Measurements from ENCODE around the gene RELN. TPM values are rescaled to one million over a fixed set of nuclear protein-coding genes. Genes with fewer than 3 reads are reported as not detected.
"Not testable (repeated sequence)": the region's sequence is repeated elsewhere in the genome, so short reads cannot be mapped to it uniquely, and the experiment has no call there.

Gene RELN
- total RNA-seq, 1 experiment from 2014 or later: 0.02 TPM

- DNase-seq (ENCODE audit: low spot score): not testable (repeated sequence)
These were observed 92.6 kb downstream of the RELN start for GRCh38 chr7:103896826-103897225.

- no peak for DNase-seq (ENCODE audit: low spot score)
These were observed 94.5 kb downstream of the RELN start for GRCh38 chr7:103894656-103895596.

- no peak for DNase-seq (ENCODE audit: low spot score)
These were observed 96.1 kb downstream of the RELN start for GRCh38 chr7:103893350-103893749.

- DNase-seq (ENCODE audit: low spot score): no peak
These were observed 100.0 kb downstream of the RELN start for GRCh38 chr7:103889451-103889850.

GRCh38 chr7:103888603-103889153, 100.8 kb downstream of the RELN start:
- DNase-seq (ENCODE audit: low spot score): no peak

DNA sequence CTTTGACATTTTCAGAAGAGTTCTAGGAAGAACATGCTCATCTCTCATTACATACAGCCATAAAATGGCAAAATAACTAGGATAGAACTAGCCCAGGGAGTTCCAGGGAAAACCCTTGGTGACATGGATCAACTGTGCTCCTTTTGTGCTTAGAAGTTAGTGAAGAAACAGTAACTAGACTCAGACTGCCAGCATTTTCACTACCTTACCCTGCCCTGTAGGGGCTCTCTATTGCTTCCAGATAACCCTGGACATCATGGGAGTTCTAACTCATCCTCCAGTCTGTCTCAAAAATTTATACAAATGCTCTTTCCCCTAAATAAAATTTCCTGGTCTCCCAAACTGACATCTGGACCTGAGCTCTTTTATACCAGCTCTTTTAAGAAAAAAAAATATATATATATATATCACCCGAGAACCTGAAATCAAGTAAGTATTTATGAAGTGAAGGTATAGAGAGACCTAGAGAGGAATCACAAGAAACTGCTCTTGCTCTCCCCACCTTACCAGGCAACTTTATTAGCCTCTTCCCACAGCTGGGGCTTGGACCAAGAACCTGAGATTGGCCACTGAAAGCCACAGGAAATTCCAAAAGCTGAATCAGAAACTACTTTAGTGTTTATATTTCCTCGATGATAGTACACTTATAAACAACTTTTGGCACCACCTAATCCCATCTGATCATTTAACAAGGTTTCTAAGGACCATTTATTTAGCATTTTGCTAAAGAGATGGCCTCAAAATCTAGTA, 101.4 kb downstream of the RELN start:
- DNase-seq (ENCODE audit: low spot score): peak; percentile 47

DNA sequence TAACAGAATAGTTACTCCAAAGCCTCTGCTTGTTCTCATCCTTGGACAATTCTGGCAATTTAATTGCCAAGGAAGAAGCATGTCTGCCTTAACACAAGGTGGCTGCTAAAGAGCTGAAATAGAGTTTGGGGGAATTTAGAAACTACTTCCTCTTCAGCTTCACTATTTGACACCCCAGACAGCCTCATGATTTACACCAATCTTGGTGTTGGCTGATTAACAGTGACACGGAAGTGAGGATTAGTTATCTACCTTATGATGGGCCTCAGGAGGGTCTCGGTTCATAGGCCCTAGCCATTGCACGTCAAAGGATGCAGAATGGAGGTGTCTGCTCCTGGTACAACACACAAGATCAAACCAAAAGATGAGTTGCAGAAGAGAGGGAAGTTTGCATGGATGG, 102.4 kb downstream of the RELN start:
- no peak for DNase-seq (ENCODE audit: low spot score)

DNA sequence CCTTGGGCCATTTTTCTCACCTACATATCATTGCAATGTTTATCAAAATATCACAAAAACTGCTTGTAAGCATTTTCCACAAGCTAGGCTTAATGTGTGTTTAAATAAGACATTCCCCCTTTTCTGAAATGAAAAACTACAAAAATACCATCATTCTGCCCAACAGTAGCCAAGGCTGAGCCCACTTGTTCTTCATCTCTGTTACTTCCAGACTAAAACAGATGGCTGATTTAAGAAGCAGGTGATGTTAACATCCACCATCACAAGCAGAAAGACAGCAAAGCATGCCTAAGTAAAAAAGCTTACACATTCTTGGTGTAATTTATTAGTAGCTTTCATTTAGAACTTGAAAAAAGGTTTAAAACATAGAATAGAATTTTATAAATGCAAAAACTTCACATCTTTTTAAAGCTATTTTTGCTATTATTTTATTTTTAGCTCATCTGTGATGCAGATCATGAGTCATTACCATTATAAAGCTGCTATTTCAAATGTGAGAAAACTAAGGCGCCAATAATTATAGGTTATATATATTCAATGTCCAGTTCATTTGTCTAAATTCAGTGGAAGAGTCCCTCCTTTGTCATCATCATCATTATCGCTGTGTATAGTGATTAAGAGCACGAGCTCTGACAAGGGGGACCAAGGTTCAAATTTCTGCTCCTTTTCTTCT, 109.4 kb downstream of the RELN start:
- DNase-seq (ENCODE audit: low spot score): no peak

DNA sequence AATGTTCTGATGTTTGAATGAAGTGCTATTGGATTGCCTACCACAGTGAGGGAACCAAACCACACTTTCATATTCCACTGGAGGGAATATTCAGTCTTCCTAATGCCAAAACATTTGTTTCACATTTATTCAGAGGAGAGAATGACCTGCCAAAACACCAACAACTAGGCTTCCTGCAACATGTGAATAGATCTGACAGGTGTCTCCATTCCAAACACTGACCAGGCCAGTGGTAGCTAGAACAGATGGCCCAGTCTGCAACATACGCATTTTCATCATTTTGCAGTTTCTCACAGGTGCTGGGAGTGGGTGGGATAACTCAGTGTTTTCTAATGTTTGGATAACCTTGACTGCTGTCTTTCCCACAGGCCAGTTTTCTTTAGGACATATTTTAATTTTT, 110.0 kb downstream of the RELN start:
- DNase-seq (ENCODE audit: low spot score): no peak

DNA sequence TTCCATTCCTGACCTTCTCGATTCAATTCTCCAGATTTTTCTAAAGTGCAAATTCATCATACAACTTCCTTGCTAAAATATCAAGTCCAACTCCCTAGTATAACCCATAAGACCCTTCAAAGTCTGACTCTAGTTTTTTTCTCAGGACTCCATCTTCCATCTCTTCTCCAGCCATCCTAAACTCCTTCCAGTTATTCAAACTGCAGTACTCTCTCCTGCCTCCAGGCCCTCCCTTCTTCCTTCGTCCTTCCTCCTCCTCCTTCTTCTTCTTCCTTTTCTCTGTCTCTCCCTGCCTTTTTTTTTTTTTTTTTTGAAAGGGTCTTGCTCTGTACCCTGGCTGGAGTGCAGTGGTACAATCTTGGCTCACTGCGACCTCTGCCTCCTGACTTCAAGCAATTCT, 111.9 kb downstream of the RELN start:
- DNase-seq (ENCODE audit: low spot score): no peak

DNA sequence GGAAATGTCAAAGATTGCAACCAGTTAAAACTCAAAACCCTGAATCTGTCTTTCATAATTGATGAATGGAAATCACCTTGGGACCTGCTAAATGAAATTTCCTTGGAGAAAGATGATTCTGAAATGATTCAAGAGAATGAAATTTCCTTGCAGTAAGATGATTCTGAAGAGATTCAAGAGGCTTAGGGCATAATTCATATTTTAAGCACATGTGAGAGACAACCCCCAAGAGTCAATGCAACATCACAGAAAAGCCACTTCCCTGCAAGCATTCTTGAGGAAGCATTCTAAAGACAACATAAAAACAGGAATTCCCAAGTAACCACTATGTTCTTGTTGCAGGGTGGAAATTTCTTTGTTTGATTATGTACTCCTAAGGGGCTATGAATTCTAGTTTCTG, 113.7 kb downstream of the RELN start:
- DNase-seq (ENCODE audit: low spot score): no peak

DNA sequence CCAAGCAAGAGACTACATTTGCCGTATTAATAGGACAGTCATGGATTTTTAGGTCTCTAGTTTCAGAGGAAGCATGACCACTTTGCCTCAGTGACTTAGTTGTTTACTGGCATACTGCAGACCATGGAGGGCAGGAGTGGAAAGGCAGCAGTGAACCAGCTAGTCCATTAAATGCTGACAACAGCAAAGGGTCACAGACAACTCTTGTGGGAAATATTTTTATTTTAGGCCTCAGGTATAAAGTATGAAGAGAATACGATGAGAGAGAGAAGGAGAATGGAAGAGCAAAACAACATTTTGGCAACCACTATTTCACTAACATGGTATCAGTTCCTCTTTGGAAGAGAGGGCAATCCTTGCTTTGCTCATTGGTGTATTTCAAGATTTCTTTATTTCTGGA, 118.0 kb downstream of the RELN start:
- no peak for DNase-seq (ENCODE audit: low spot score)

DNA sequence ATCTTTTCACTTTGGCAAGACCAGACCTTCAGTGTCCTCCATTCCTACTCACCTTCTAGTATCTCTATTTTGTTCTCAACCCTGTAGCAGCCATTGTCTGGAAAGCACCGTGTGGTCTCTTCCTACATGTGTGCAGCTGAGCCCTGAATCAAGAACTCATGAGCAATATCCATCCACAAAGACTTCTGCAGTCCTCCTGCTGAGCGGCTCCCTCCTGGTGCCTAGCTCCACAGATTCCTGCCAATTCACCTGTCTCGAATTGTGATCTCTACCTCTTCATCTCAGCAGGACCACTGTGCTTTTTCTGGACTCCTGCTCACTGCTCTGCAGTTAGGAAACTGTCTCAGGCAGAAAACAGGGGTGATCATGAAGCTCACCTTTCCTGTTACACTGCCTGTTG, 118.8 kb downstream of the RELN start:
- no peak for DNase-seq (ENCODE audit: low spot score)

DNA sequence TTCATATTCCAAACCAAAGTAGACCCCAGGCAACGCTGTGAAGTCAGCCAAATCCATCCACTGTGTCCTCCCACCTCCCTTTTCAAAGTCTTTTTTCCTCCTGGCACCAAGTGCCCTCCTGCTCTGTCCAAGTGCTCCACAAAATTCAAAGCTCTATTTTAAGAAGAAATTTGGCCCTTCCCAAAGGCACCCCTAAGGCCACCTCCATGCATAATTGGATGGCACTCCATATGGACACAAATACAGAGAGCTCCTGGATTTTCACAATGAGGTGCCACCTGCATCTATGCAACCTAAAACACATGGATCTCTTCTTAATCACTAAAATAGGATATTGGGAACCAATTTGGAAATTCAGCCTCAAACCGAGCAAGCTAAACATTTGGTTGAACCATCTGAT, 121.6 kb downstream of the RELN start:
- DNase-seq (ENCODE audit: low spot score): no peak

DNA sequence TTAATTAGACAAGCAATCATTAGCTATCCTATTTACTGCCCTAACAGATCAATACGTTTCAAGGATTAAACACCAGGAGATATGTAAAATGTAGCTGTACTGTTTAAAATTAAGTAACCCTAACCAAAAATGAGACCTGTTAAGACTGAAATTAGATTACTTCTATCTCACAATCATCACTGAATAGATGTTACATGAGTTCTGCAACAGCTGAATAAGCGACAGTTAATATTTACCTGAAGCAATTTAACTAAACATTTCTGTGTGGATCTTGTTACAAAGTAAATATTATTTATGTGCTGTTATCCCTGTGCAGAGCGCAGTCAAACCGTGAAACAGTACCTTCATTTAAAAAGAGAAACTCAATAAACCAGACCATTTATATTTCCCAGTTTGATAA, 122.5 kb downstream of the RELN start:
- DNase-seq (ENCODE audit: low spot score): no peak

DNA sequence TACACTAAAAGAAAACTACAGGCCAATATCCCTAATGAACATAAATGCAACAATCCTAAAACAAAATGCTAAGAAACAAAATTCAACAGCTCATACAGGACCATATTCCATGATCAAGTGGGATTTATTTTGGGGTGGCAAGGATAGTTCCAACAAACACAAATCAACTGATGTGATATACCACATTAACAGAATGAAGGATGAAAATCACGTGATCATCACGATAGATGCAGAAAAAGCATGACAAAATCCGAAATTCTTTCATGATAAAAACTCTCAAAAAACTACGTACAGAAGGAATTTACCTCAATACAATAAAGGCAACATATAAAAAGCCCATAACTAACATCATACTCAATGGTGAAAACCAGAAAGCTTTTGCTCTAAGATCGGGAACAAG, 124.0 kb downstream of the RELN start:
- DNase-seq (ENCODE audit: low spot score): no peak

GRCh38 chr7:103862302-103863035, 127.0 kb downstream of the RELN start:
- DNase-seq (ENCODE audit: low spot score): no peak

GRCh38 chr7:103859709-103860108, 129.7 kb downstream of the RELN start:
- DNase-seq (ENCODE audit: low spot score): no peak

DNA sequence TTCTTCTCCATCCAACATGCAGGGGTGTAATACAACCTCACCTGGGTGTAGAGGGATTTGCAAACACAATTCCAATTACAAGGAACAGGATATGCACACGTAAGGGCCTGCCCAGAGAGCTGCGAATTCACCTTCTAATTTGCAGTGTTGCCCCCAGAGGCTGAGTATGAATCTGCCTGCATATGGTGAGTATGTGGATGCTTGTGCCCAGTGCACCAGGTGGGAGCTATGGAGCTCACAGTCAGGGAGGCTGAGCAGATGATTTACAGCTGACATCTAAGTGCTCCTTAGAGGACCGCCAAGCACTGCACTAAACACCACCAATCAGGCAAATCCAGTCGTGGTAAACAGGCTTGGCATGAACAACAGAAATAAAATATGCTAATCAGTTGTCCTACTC, 132.0 kb downstream of the RELN start:
- no peak for DNase-seq (ENCODE audit: low spot score)

GRCh38 chr7:103856929-103857328, 132.5 kb downstream of the RELN start:
- no peak for DNase-seq (ENCODE audit: low spot score)

GRCh38 chr7:103855671-103856070, 133.8 kb downstream of the RELN start:
- DNase-seq (ENCODE audit: low spot score): no peak

All from A172 (cell line).